ENCODE results near the gene ATPAF1.
A peak's percentile ranks its signal among the peaks of the same experiment; 100 is the strongest.

GRCh38 chr1:46603858-46604549 is 64.2 kb downstream of the ATPAF1 start, which contains the start of gene MKNK1:
- TF ChIP-seq, protein P1, sequence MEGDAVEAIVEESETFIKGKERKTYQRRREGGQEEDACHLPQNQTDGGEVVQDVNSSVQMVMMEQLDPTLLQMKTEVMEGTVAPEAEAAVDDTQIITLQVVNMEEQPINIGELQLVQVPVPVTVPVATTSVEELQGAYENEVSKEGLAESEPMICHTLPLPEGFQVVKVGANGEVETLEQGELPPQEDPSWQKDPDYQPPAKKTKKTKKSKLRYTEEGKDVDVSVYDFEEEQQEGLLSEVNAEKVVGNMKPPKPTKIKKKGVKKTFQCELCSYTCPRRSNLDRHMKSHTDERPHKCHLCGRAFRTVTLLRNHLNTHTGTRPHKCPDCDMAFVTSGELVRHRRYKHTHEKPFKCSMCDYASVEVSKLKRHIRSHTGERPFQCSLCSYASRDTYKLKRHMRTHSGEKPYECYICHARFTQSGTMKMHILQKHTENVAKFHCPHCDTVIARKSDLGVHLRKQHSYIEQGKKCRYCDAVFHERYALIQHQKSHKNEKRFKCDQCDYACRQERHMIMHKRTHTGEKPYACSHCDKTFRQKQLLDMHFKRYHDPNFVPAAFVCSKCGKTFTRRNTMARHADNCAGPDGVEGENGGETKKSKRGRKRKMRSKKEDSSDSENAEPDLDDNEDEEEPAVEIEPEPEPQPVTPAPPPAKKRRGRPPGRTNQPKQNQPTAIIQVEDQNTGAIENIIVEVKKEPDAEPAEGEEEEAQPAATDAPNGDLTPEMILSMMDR (IDR thresholded peaks at IDR 0.05 in 8 of 11, conservative IDR thresholded peaks at IDR 0.05 in 3 of 11) = peak in 5 of 11 experiments; percentile 16 to 38 (median 29)
- TF ChIP-seq POLR2A (IDR thresholded peaks at IDR 0.05) = peak in 2 of 3 donors; percentile 59 to 85
